Measurements from ENCODE around the gene ZNF79. TPM values are rescaled to one million over a fixed set of nuclear protein-coding genes. Genes with fewer than 3 reads are reported as not detected.

The ZNF79 gene
- total and polyA plus RNA-seq, 2 of the 4 experiments (the other 2 are of a cell fraction) = 5.6 to 15.4 TPM

DNA sequence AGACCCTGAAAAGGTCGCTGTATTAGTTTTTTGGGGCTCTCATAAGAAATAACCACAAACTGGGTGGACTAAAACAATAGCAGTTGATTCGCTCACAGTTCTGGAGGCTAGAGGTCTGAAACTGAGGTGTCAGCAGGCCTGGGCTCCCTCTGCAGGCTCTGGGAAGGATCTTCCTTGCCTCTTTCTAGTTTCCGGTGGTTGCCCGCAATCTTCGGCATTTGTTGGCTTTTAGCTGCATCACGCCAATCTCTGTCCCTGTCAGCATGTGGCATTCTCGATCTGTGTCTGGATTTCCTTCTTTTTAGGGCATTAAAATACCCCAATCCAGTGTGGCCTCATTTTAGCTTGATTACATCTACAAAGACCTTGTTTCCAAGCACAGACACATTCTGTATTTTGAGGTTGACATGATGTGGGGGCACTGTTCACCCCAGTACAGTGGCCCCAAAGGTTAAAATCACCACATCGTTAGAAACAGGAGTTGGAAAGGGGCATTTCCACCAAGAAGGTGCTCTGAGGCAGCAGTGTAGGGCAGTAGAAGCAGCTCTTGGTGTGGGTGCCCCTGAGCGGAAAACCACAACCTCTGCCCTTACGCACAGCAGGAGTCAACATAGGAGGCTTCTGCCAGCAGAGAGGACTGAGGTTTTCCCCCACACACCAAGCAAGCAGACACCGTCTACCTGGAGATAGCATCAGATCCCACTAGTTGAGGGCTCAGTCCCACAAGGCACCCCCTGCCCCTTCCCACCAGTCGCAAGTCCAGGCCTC lies 13.5 kb downstream of the ZNF79 start (continued):
- TF ChIP-seq NFE2L2 (IDR thresholded peaks at IDR 0.05; ENCODE audit: low read depth, low read length) = no peak

DNA sequence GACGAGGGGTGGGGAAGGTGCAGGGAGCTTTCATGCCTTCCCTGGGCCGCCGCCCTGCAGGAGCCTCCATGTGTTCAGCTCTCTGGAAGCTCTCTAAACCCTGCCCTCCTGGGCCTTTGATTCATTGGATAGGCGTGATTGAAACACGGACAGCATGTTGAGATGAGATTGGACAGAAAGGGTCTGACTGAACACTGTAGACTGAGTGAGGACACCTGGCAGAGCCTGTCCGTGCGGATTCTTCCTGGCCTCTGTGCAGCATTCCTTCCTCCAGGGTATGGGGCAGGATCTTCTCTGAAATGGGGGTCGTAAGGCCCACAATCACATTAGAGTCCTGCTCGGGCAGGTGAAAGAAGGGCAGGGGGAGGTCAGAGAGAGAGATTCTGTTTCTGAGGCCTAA lies 14.2 kb downstream of the ZNF79 start:
- ChIA-PET POLR2A (ENCODE audit: unreplicated experiment) (no interaction called here), CTCF (interaction anchor here (0.6 kb wide), 1 partner anchor 18 kb away, joined by 5 read pairs; no protein-coding TSS in a partner anchor)
- WGBS, 2 experiments (ENCODE audit: extremely low coverage in 2 of 2, insufficient read length in 1 of 2) = 91% methylated on average over 4 of the region's 9 CpGs; no CpG with 5 or more reads in 1 of the 2 experiments
- DNase-seq = no peak
- Histone ChIP-seq H3K56ac (ENCODE audit: extremely low read depth, insufficient read depth, low read length) (no peak overlapping the region), H3K79me1 (ENCODE audit: low read depth in 1 of 2, low read length in 2 of 2) (peaks cover 12 to 30% of the 10 kb centered on the region in 2 experiments; a peak in 3 of 4 replicates), H3K27ac (ENCODE audit: insufficient read depth, low read length) (no peak overlapping the region), H3K36me3 (ENCODE audit: control insufficient read depth, insufficient read depth, low read length) (peaks cover 72% of the 10 kb centered on the region), H3K18ac (ENCODE audit: low read depth, low read length) (no peak overlapping the region), H2AFZ (replicated peaks; ENCODE audit: low read length, poor library complexity) (no peak overlapping the region), H3K4ac (ENCODE audit: low read depth, low read length) (no peak overlapping the region), H3K27me3 (ENCODE audit: control insufficient read depth, insufficient read depth, low read length) (no peaks in the 10 kb centered on the region), H3K14ac (replicated peaks; ENCODE audit: low read depth, low read length) (no peak overlapping the region), H3K4me1 (ENCODE audit: control insufficient read depth, insufficient read depth, low read length) (no peaks in the 10 kb centered on the region), H4K5ac (ENCODE audit: low read depth, low read length) (no peak overlapping the region), H2AK5ac (ENCODE audit: low read depth, low read length) (no peak overlapping the region), H2BK120ac (ENCODE audit: low read depth, low read length) (no peak overlapping the region), H3K9ac (ENCODE audit: low read depth, low read length) (no peak overlapping the region), H3K4me2 (ENCODE audit: low read depth, low read length) (no peak overlapping the region), H2BK15ac (ENCODE audit: low read depth, low read length) (no peak overlapping the region), H3K4me3 (ENCODE audit: insufficient read depth, low read depth, low read length) (no peak overlapping the region), H2BK20ac (ENCODE audit: low read depth, low read length) (no peak overlapping the region), H4K20me1 (ENCODE audit: insufficient read depth, low read length) (peaks cover 3% of the 10 kb centered on the region), H4K8ac (ENCODE audit: low read depth in 2 of 2, low read length in 2 of 2) (no peak overlapping the region), H2AK9ac (replicated peaks; ENCODE audit: low read depth, low read length, poor library complexity) (no peak overlapping the region), H3K9me1 (ENCODE audit: insufficient read depth, low read length) (peaks cover 7% of the 10 kb centered on the region; the same call in 1 of the 2 replicates), H2BK5ac (ENCODE audit: low read depth, low read length, poor library complexity, severe bottlenecking) (no peak overlapping the region), H3K9me3 (ENCODE audit: control insufficient read depth, insufficient read depth, low read length) (no peaks in the 10 kb centered on the region; the same call in 1 of the 2 replicates), H4K91ac (ENCODE audit: insufficient read depth, low read depth, low read length) (no peak overlapping the region), H3K23ac (ENCODE audit: low read depth, low read length) (no peak overlapping the region)
- intact Hi-C loops (cut with micrococcal nuclease) (no loop called here), in situ Hi-C loops (cut with MboI; ENCODE audit: low sequenced_read_pairs) (no loop called here), dilution Hi-C loops (cut with HindIII; ENCODE audit: low sequenced_read_pairs, unreplicated experiment) (no loop called here)
- no peak for ATAC-seq (ENCODE audit: low read depth)
- BruUV-seq (replicated peaks) = no TSS peak
- no peak for TF ChIP-seq BHLHE40 (IDR thresholded peaks at IDR 0.05; ENCODE audit: low read depth, low read length)
- no peak for TF ChIP-seq RCOR1 (IDR thresholded peaks at IDR 0.05; ENCODE audit: insufficient replicate concordance, low read length)
- TF ChIP-seq MAZ (IDR thresholded peaks at IDR 0.05; ENCODE audit: borderline replicate concordance, low read depth, low read length) = no peak
- TF ChIP-seq NFE2L2 (IDR thresholded peaks at IDR 0.05; ENCODE audit: low read depth, low read length) = no peak
- TF ChIP-seq FOS (IDR thresholded peaks at IDR 0.05; ENCODE audit: low read depth, low read length) = no peak
- no peak for TF ChIP-seq MAFK (IDR thresholded peaks at IDR 0.05; ENCODE audit: low read depth, low read length)
- no peak for TF ChIP-seq POLR2A (IDR thresholded peaks at IDR 0.05; ENCODE audit: low read depth, low read length)
- no peak for TF ChIP-seq CEBPB (IDR thresholded peaks at IDR 0.05; ENCODE audit: low read depth, low read length)
- no peak for TF ChIP-seq RAD21 (IDR thresholded peaks at IDR 0.05; ENCODE audit: low read length)
- TF ChIP-seq SMC3 (IDR thresholded peaks at IDR 0.05; ENCODE audit: low read depth, low read length) = no peak
- no peak for TF ChIP-seq CHD1 (IDR thresholded peaks at IDR 0.05; ENCODE audit: low read depth, low read length)
- no peak for TF ChIP-seq RFX5 (IDR thresholded peaks at IDR 0.05; ENCODE audit: low read depth, low read length)
- no peak for TF ChIP-seq MXI1 (IDR thresholded peaks at IDR 0.05; ENCODE audit: borderline replicate concordance, low read depth, low read length)
- TF ChIP-seq, protein P1, sequence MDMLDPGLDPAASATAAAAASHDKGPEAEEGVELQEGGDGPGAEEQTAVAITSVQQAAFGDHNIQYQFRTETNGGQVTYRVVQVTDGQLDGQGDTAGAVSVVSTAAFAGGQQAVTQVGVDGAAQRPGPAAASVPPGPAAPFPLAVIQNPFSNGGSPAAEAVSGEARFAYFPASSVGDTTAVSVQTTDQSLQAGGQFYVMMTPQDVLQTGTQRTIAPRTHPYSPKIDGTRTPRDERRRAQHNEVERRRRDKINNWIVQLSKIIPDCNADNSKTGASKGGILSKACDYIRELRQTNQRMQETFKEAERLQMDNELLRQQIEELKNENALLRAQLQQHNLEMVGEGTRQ (IDR thresholded peaks at IDR 0.05; ENCODE audit: low read depth, low read length) = no peak
- TF ChIP-seq, protein P2, sequence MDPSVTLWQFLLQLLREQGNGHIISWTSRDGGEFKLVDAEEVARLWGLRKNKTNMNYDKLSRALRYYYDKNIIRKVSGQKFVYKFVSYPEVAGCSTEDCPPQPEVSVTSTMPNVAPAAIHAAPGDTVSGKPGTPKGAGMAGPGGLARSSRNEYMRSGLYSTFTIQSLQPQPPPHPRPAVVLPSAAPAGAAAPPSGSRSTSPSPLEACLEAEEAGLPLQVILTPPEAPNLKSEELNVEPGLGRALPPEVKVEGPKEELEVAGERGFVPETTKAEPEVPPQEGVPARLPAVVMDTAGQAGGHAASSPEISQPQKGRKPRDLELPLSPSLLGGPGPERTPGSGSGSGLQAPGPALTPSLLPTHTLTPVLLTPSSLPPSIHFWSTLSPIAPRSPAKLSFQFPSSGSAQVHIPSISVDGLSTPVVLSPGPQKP (IDR thresholded peaks at IDR 0.05; ENCODE audit: borderline replicate concordance, low read depth, low read length) = no peak

All from IMR-90 (cell line).